Esophagus muscularis mucosa (tissue), 4 donors: Measurements from ENCODE around the gene NTM. TPM values are rescaled to one million over a fixed set of nuclear protein-coding genes. Genes with fewer than 3 reads are reported as not detected.
A peak's percentile ranks its signal among the peaks of the same experiment; 100 is the strongest.

ENCODE experiments used
- DNase-seq: peaks from one replicate; pipeline ENCODE4 v3.0.0-alpha.2; 2017; ENCODE audit errors: extremely low spot score
- H3K27ac ChIP-seq, 4 donors: fragments of 200-600 bp; sonication (generic); replicated peaks in 1 of 4; 1 replicate in 3 of 4; 2 replicates in 1 of 4; pipeline ENCODE4 v1.5.1; 2016 to 2019; ENCODE audit warnings: mild to moderate bottlenecking in 1 of 4
- H3K27me3 ChIP-seq, 4 donors: fragments of 200-600 bp; sonication (generic); one replicate each; pipeline versions ENCODE4 v1.5.1 to v1.6.0; 2016 to 2019
- H3K36me3 ChIP-seq, 4 donors: fragments of 200-600 bp; sonication (generic); one replicate each; pipeline ENCODE4 v1.5.1; 2016 to 2019
- H3K4me1 ChIP-seq, 4 donors: fragments of 200-600 bp; sonication (generic); one replicate each; pipeline ENCODE4 v1.5.1; 2016 to 2019
- H3K4me3 ChIP-seq, 4 donors: fragments of 200-600 bp; sonication (generic); 1 replicate in 2 of 4; 2 replicates in 2 of 4; pipeline ENCODE4 v1.5.1; 2016 to 2019; ENCODE audit warnings: mild to moderate bottlenecking in 4 of 4, moderate library complexity in 1 of 4
- H3K9me3 ChIP-seq, 4 donors: fragments of 200-600 bp; sonication (generic); 1 replicate in 3 of 4; 2 replicates in 1 of 4; pipeline ENCODE4 v1.5.1; 2016 to 2019
- CTCF ChIP-seq, 3 experiments: fragments of 200-600 bp in 2 of 3; fragments of 450-650 bp in 1 of 3; sonication (generic) in 2 of 3; IDR thresholded peaks; one replicate each; pipeline ENCODE4 v1.5.1; 2017 to 2019; ENCODE audit warnings: antibody characterized with exemption in 3 of 3, mild to moderate bottlenecking in 2 of 3, moderate library complexity in 1 of 3
- EP300 ChIP-seq: sonication (generic); formaldehyde crosslinking; IDR thresholded peaks from one replicate; pipeline ENCODE4 v1.6.1; 2017; ENCODE audit warnings: antibody characterized with exemption
- POLR2A ChIP-seq: fragments of 450-650 bp; IDR thresholded peaks from one replicate; pipeline ENCODE4 v1.6.1; 2017; ENCODE audit warnings: antibody characterized with exemption, moderate library complexity, mild to moderate bottlenecking, low read depth
- POLR2AphosphoS5 ChIP-seq, 2 donors: sonication (generic); formaldehyde crosslinking; IDR thresholded peaks; one replicate each; pipeline ENCODE4 v1.6.1; 2017; ENCODE audit warnings: antibody characterized with exemption in 2 of 2
- WGBS: methylation state at CpG from one replicate; pipeline ENCODE4 v1.1.5; 2018; 5-methylcytosine and 5-hydroxymethylcytosine counted together
- intact Hi-C: fragments of 100-400 bp; cut with DNase I; formaldehyde crosslinking; loops from one replicate; pipeline ENCODE4 v1.15.1; 2023
- total RNA-seq, 4 donors: library from RNA; depleted of rRNA; stranded (reverse); fragments of >200 nt; gene quantifications; one replicate each; pipeline versions ENCODE4 v1.1.0 to v1.2.1, GENCODE V29; 2016

NTM gene
- total RNA-seq, 4 donors from 2014 or later = 5.6 to 25.3 (median 8.3) TPM

GRCh38 chr11:132353255-132353654 lies 982.8 kb downstream of the NTM start:
- TF ChIP-seq POLR2AphosphoS5 (IDR thresholded peaks at IDR 0.05) = no peak
- no peak for TF ChIP-seq EP300
- TF ChIP-seq CTCF (IDR thresholded peaks at IDR 0.05) = no peak
- TF ChIP-seq POLR2A = no peak
- H3K9me3 ChIP-seq = no peaks in the 10 kb centered on the region
- WGBS = 93% methylated on average over 15 of the region's 15 CpGs
- no peak overlapping the region for H3K27ac ChIP-seq
- no peaks in the 10 kb centered on the region for H3K27me3 ChIP-seq
- peak; percentile 72 for DNase-seq
- no peak overlapping the region for H3K4me3 ChIP-seq
- H3K36me3 ChIP-seq = no peaks in the 10 kb centered on the region
- intact Hi-C loops = no loop called here
- peaks cover 0 to 5% (median 0%) of the 10 kb centered on the region in 4 donors for H3K4me1 ChIP-seq

DNA sequence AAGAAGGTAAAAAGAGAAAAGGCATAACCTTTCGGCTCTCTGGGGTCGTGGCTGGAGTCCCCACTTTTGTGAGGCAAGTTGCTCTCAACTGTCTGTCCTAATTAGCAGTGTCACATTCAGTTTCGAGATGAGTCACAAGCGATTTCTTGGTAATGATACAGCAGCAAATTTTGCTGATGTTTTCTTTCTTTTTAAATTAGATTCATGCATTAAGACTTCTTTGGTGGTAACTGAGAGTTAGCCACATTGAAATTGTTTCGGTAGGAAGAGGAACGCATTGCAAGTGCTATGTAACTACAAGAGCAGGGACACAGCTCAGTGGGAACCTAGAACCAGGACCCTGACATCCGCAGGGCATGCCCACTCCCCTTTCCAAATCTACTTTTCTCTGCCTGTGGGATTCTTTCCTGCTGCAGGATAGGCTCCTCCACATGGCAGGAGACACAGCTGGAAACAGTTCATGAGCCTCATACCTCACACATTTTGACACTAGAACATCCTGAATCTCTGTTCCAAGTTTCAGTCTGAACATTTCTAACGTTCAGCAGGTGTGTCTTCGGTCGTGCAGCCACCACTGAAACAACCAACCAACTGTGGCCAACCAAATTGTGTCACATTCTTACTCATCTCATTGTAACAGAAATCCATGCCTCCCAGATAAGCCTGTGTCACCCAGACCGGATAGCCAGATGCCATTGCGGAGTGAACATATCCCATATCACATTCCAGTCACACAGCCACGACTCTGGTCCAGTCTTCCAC lies 987.6 kb downstream of the NTM start:
- Histone ChIP-seq H3K27me3 (no peaks in the 10 kb centered on the region), H3K4me3 (no peak overlapping the region), H3K9me3 (no peaks in the 10 kb centered on the region), H3K4me1 (no peaks in the 10 kb centered on the region), H3K36me3 (no peaks in the 10 kb centered on the region), H3K27ac (no peak overlapping the region)
- WGBS = 67% methylated on average over 13 of the region's 13 CpGs
- TF ChIP-seq POLR2A (no peak), CTCF (IDR thresholded peaks at IDR 0.05) (no peak), EP300 (no peak), POLR2AphosphoS5 (IDR thresholded peaks at IDR 0.05) (no peak)
- no peak for DNase-seq
- intact Hi-C loops = no loop called here

- 78% methylated on average over 4 of the region's 4 CpGs for WGBS
- TF ChIP-seq POLR2A = no peak
- no peak overlapping the region for H3K27ac ChIP-seq
Observed at GRCh38 chr11:132358573-132358953, 988.1 kb downstream of the NTM start.

DNA sequence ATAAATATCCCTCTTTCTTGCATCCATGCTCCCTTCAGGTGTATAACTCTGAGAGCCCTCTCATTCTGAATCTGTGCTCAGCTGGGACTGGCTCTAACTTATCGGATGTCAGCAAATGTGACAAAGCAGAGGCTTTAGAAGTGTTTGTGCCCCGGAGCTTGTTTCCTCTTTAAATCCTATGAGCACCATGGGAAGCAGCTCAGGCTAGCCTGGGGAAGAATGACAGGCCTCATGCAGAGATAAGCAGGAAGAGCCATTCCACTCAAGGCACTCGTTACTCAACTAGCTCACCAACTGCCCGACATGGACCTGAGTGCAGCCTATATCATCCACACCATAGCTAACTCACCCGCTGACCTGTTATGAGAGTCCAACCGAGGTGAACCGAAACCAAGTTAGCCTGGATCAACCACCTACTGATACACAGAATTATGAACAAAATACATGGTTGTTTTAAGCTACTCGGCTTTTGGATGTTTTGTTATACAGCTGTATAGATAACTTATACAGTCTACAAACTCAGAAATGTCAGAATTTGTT lies 990.7 kb downstream of the NTM start:
- Histone ChIP-seq H3K36me3 (no peaks in the 10 kb centered on the region), H3K27ac (no peak overlapping the region), H3K4me1 (no peaks in the 10 kb centered on the region), H3K9me3 (no peaks in the 10 kb centered on the region), H3K27me3 (no peaks in the 10 kb centered on the region), H3K4me3 (no peak overlapping the region)
- WGBS = 80% methylated on average over 8 of the region's 8 CpGs
- DNase-seq = peak; percentile 42
- TF ChIP-seq POLR2AphosphoS5 (IDR thresholded peaks at IDR 0.05) (no peak), EP300 (no peak), POLR2A (no peak), CTCF (IDR thresholded peaks at IDR 0.05) (no peak)
- intact Hi-C loops = no loop called here

More at GRCh38 chr11:132358573-132358953, 988.1 kb downstream of the NTM start:
- no peaks in the 10 kb centered on the region for H3K27me3 ChIP-seq
- intact Hi-C loops = no loop called here
- H3K4me1 ChIP-seq = no peaks in the 10 kb centered on the region
- peak; percentile 75 for DNase-seq
- H3K9me3 ChIP-seq = no peaks in the 10 kb centered on the region
- H3K36me3 ChIP-seq = no peaks in the 10 kb centered on the region
- H3K4me3 ChIP-seq = no peak overlapping the region

DNA sequence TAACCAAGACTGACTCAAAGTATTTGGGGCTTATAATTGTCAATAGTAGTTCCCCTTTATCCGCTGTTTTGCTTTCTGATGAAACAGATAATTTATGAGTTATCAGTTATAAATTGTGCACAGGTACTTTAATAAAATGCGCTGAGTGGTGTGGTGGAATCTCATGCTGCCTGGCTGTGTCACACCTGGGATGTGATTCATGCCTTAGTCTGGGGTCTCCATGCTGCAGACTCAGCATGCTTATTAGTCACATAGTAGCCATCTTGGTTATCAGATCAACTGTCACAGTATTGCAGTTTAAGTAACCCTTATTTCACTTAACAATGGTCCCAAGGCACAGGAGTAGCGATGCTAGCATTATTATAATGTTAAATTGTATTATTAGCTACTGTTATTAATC lies 995.2 kb downstream of the NTM start:
- DNase-seq = no peak
- Histone ChIP-seq H3K27ac (no peak overlapping the region), H3K4me1 (no peaks in the 10 kb centered on the region), H3K27me3 (no peaks in the 10 kb centered on the region), H3K9me3 (no peaks in the 10 kb centered on the region), H3K4me3 (no peak overlapping the region), H3K36me3 (no peaks in the 10 kb centered on the region)
- TF ChIP-seq CTCF (IDR thresholded peaks at IDR 0.05) (no peak), EP300 (no peak), POLR2AphosphoS5 (IDR thresholded peaks at IDR 0.05) (no peak), POLR2A (no peak)
- intact Hi-C loops = no loop called here
- 95% methylated on average over 3 of the region's 3 CpGs for WGBS
